ENCODE results near the gene GHDC. TPM values are rescaled to one million over a fixed set of nuclear protein-coding genes. Genes with fewer than 3 reads are reported as not detected.
A peak's percentile ranks its signal among the peaks of the same experiment; 100 is the strongest.

The GHDC gene
- total RNA-seq, 1 experiment from 2014 or later = 3.7 TPM

GRCh38 chr17:42179911-42180410, 14.3 kb downstream of the GHDC start:
- intact Hi-C loops (cut with micrococcal nuclease; ENCODE audit: unreplicated experiment) = no loop called here
- no peak overlapping the region for H3K4me3 ChIP-seq (ENCODE audit: low read depth, low read length, poor library complexity, severe bottlenecking)
- CTCF ChIA-PET = interaction anchor here (0.5 to 0.7 kb wide), 2 partner anchors 74 to 261 kb away, joined by 3 to 6 read pairs; no protein-coding TSS in a partner anchor
- H3K27ac ChIP-seq (ENCODE audit: low read depth, low read length, poor library complexity, severe bottlenecking) = no peak overlapping the region
- peak; percentile 43 for DNase-seq (ENCODE audit: low spot score)
- no peaks in the 10 kb centered on the region for H3K27me3 ChIP-seq (replicated peaks; ENCODE audit: insufficient read depth, low read depth, low read length, poor library complexity)
- no peaks in the 10 kb centered on the region for H3K9me3 ChIP-seq (ENCODE audit: low read depth, low read length, poor library complexity, severe bottlenecking)
- H3K36me3 ChIP-seq (ENCODE audit: insufficient read depth, low read length, poor library complexity, severe bottlenecking) = no peaks in the 10 kb centered on the region
- H3K4me1 ChIP-seq (ENCODE audit: insufficient read depth, low read length, poor library complexity, severe bottlenecking) = peaks cover 4% of the 10 kb centered on the region
- POLR2A ChIA-PET (ENCODE audit: low non-redundant PET) = no interaction called here
- BruUV-seq (replicated peaks) = no TSS peak
- TF ChIP-seq CTCF (conservative IDR thresholded peaks at IDR 0.05; ENCODE audit: low read depth, low read length) (no peak), EZH2 (IDR thresholded peaks at IDR 0.05; ENCODE audit: borderline replicate concordance, low read depth, low read length, poor library complexity, severe bottlenecking) (no peak)

DNA sequence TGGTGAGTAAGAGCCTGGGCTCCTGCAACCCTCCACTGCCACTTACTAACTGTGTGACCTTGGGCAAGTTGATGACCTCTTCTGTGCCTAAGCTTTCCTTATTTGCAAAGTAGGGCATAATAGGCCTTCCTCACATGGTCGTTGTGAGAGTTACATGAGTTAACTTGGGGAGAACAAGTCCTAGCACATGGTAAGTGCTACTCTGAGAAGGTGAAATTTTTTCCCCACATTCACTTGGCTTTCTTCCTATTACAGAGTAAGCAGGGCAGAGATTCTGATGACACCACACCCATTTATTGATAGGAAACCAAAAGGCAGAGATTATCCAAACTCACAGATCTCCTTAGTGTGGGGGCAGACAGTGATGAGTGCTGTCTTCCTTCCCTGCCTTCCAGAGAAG, 15.0 kb downstream of the GHDC start:
- no TSS peak for BruUV-seq (replicated peaks)
- CTCF ChIA-PET = interaction anchor here (0.7 kb wide), 1 partner anchor 262 kb away, joined by 6 read pairs; no protein-coding TSS in a partner anchor
- no peaks in the 10 kb centered on the region for H3K36me3 ChIP-seq (ENCODE audit: insufficient read depth, low read length, poor library complexity, severe bottlenecking)
- H3K27me3 ChIP-seq (replicated peaks; ENCODE audit: insufficient read depth, low read depth, low read length, poor library complexity) = no peaks in the 10 kb centered on the region
- TF ChIP-seq CTCF (conservative IDR thresholded peaks at IDR 0.05; ENCODE audit: low read depth, low read length) = no peak
- no peak for TF ChIP-seq EZH2 (IDR thresholded peaks at IDR 0.05; ENCODE audit: borderline replicate concordance, low read depth, low read length, poor library complexity, severe bottlenecking)
- no peak overlapping the region for H3K4me3 ChIP-seq (ENCODE audit: low read depth, low read length, poor library complexity, severe bottlenecking)
- no peak for DNase-seq (ENCODE audit: low spot score)
- intact Hi-C loops (cut with micrococcal nuclease; ENCODE audit: unreplicated experiment) = no loop called here
- no peaks in the 10 kb centered on the region for H3K9me3 ChIP-seq (ENCODE audit: low read depth, low read length, poor library complexity, severe bottlenecking)
- POLR2A ChIA-PET (ENCODE audit: low non-redundant PET) = no interaction called here
- H3K4me1 ChIP-seq (ENCODE audit: insufficient read depth, low read length, poor library complexity, severe bottlenecking) = peaks cover 4% of the 10 kb centered on the region
- no peak overlapping the region for H3K27ac ChIP-seq (ENCODE audit: low read depth, low read length, poor library complexity, severe bottlenecking)

DNA sequence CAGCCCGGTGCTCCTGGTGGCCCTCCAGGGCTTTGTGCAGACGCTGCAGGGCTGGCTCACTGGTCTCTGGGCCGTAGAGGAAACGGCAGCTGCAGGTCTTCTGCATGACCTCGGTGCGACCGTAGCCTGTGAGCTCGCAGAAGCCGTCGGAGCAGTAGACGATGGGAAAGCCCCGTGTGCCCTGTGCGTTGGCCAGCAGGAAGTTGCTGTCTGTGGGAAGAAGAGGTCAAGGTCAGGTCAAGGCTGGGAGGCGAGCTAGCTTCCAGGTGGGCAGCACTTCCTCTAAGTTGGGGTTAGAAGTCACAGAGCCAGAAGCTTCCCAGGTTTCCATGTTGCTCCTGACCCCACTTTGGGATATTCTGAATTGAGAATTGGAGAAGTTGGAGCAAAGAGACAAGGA, 15.5 kb downstream of the GHDC start:
- TF ChIP-seq CTCF (conservative IDR thresholded peaks at IDR 0.05; ENCODE audit: low read depth, low read length) = no peak
- TF ChIP-seq EZH2 (IDR thresholded peaks at IDR 0.05; ENCODE audit: borderline replicate concordance, low read depth, low read length, poor library complexity, severe bottlenecking) = no peak
- no peak for DNase-seq (ENCODE audit: low spot score)
- H3K4me1 ChIP-seq (ENCODE audit: insufficient read depth, low read length, poor library complexity, severe bottlenecking) = peaks cover 4% of the 10 kb centered on the region
- BruUV-seq (replicated peaks) = no TSS peak
- ChIA-PET CTCF (no interaction called here), POLR2A (ENCODE audit: low non-redundant PET) (no interaction called here)
- no peaks in the 10 kb centered on the region for H3K27me3 ChIP-seq (replicated peaks; ENCODE audit: insufficient read depth, low read depth, low read length, poor library complexity)
- H3K4me3 ChIP-seq (ENCODE audit: low read depth, low read length, poor library complexity, severe bottlenecking) = no peak overlapping the region
- intact Hi-C loops (cut with micrococcal nuclease; ENCODE audit: unreplicated experiment) = no loop called here
- H3K27ac ChIP-seq (ENCODE audit: low read depth, low read length, poor library complexity, severe bottlenecking) = no peak overlapping the region
- no peaks in the 10 kb centered on the region for H3K9me3 ChIP-seq (ENCODE audit: low read depth, low read length, poor library complexity, severe bottlenecking)
- no peaks in the 10 kb centered on the region for H3K36me3 ChIP-seq (ENCODE audit: insufficient read depth, low read length, poor library complexity, severe bottlenecking)
